WERI-Rb-1 (cell line): ENCODE data around the gene INPP5F.

Source experiments
- DNase-seq: peaks from one replicate; pipeline ENCODE4 v3.0.0-alpha.2; 2020
- H3K27ac ChIP-seq: fragments of 250-450 bp; sonication (Bioruptor Pico); 2 replicates; pipeline ENCODE4 v1.5.1; 2020; ENCODE audit warnings: mild to moderate bottlenecking, moderate library complexity
- H3K27me3 ChIP-seq: fragments of 250-450 bp; sonication (Bioruptor Pico); 2 replicates; pipeline ENCODE4 v1.5.1; 2021; ENCODE audit warnings: mild to moderate bottlenecking, low read depth, moderate library complexity; ENCODE audit not compliant: insufficient read depth, severe bottlenecking
- H3K36me3 ChIP-seq: fragments of 250-450 bp; sonication (Bioruptor Pico); 2 replicates; pipeline ENCODE4 v1.5.1; 2020; ENCODE audit warnings: mild to moderate bottlenecking, moderate library complexity
- H3K4me3 ChIP-seq: 2 replicates; pipeline ENCODE4 v1.5.1; 2011; ENCODE audit warnings: low read depth, mild to moderate bottlenecking, control low read depth, low read length
- H3K9me3 ChIP-seq: fragments of 250-450 bp; sonication (Bioruptor Pico); 2 replicates; pipeline ENCODE4 v1.5.1; 2021; ENCODE audit warnings: mild to moderate bottlenecking, moderate library complexity; ENCODE audit not compliant: severe bottlenecking
- TF ChIP-seq, protein P1 (sequence below): IDR thresholded peaks from 2 replicates; pipeline ENCODE4 v1.5.1; 2011; ENCODE audit warnings: low read depth, mild to moderate bottlenecking, control low read depth, inconsistent platforms, low read length

The INPP5F gene

DNA sequence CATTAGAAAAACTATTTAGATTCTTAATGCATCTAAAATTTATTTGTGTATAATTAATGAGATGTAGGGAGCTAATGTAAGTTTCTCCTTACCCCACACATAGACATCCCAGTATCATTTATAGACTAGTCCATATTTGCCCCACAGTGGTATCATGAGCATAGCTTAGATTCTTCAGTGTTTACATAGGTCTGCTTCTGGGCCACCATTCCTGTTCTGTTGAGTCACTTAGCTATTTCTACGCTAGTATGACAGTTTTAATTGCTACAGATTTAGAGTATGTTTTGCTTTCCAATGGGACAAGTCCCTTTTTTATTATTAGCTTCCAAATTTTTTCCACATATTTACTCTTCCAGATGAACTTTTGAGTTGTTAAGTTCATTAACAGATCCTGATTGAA is 77.4 kb downstream of the INPP5F start:
- no peak for DNase-seq
- TF ChIP-seq, protein P1, sequence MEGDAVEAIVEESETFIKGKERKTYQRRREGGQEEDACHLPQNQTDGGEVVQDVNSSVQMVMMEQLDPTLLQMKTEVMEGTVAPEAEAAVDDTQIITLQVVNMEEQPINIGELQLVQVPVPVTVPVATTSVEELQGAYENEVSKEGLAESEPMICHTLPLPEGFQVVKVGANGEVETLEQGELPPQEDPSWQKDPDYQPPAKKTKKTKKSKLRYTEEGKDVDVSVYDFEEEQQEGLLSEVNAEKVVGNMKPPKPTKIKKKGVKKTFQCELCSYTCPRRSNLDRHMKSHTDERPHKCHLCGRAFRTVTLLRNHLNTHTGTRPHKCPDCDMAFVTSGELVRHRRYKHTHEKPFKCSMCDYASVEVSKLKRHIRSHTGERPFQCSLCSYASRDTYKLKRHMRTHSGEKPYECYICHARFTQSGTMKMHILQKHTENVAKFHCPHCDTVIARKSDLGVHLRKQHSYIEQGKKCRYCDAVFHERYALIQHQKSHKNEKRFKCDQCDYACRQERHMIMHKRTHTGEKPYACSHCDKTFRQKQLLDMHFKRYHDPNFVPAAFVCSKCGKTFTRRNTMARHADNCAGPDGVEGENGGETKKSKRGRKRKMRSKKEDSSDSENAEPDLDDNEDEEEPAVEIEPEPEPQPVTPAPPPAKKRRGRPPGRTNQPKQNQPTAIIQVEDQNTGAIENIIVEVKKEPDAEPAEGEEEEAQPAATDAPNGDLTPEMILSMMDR, result no peak
- no peak overlapping the region for H3K27ac ChIP-seq
- H3K4me3 ChIP-seq, result no peak overlapping the region
- H3K9me3 ChIP-seq, result no peaks in the 10 kb centered on the region
- H3K36me3 ChIP-seq, result peaks cover 25% of the 10 kb centered on the region
- no peaks in the 10 kb centered on the region for H3K27me3 ChIP-seq

DNA sequence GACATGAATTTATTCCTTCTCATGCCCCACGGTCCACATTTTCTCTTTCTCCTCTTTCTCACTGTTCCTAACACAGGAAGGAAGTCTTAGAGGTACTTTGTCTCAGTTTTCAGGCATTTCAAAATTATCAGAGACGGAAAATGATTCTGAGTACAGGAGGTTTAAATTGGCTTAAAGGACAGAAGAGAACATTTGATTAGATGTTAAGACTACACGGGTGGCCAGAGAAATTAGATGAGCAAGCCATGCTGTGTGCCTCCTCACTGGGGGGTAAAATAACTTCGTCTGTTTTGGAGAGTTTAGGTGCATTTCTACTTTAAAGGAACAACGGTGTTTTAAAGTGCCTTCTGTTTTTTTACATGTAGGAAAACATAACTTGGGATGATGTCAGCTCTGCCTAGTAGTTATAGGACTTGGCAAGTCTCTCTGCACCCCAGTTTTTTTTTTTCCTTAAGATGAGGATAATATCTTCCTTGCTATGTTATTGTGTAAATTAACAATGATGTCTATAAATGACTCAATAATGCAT is 79.9 kb downstream of the INPP5F start:
- DNase-seq, result no peak
- TF ChIP-seq, protein P1, result no peak
- H3K27me3 ChIP-seq, result no peaks in the 10 kb centered on the region
- H3K36me3 ChIP-seq, result peaks cover 17% of the 10 kb centered on the region
- no peak overlapping the region for H3K27ac ChIP-seq
- no peaks in the 10 kb centered on the region for H3K9me3 ChIP-seq
- H3K4me3 ChIP-seq, result no peak overlapping the region

- Histone ChIP-seq H3K9me3 (no peaks in the 10 kb centered on the region), H3K36me3 (peaks cover 13% of the 10 kb centered on the region), H3K4me3 (no peak overlapping the region), H3K27ac (no peak overlapping the region), H3K27me3 (no peaks in the 10 kb centered on the region)
- DNase-seq, result no peak
- TF ChIP-seq, protein P1, result no peak
Measured at GRCh38 chr10:119806334-119807130, 80.7 kb downstream of the INPP5F start.

GRCh38 chr10:119807960-119808697 is 82.3 kb downstream of the INPP5F start:
- peaks cover 18% of the 10 kb centered on the region for H3K36me3 ChIP-seq
- H3K27ac ChIP-seq, result no peak overlapping the region
- H3K4me3 ChIP-seq, result no peak overlapping the region
- no peaks in the 10 kb centered on the region for H3K27me3 ChIP-seq
- DNase-seq, result no peak
- TF ChIP-seq, protein P1, result no peak
- no peaks in the 10 kb centered on the region for H3K9me3 ChIP-seq

- DNase-seq, result no peak
- TF ChIP-seq, protein P1, result no peak
- no peak overlapping the region for H3K27ac ChIP-seq
Measured at GRCh38 chr10:119811122-119811521, 85.3 kb downstream of the INPP5F start.

More at GRCh38 chr10:119811122-119811521, 85.3 kb downstream of the INPP5F start:
- H3K36me3 ChIP-seq, result peaks cover 16% of the 10 kb centered on the region
- no peaks in the 10 kb centered on the region for H3K27me3 ChIP-seq
- H3K9me3 ChIP-seq, result no peaks in the 10 kb centered on the region
- no peak overlapping the region for H3K4me3 ChIP-seq
